Osteoblast (primary cell): Measurements from ENCODE around the gene ESR1. TPM values are rescaled to one million over a fixed set of nuclear protein-coding genes. Genes with fewer than 3 reads are reported as not detected.
A peak's percentile ranks its signal among the peaks of the same experiment; 100 is the strongest.

ENCODE experiments used
- DNase-seq: peaks from one replicate; pipeline ENCODE4 v3.0.0; 2011; ENCODE audit warnings: low spot score, mixed read lengths; ENCODE audit not compliant: insufficient read length; ENCODE audit errors: missing footprints
- H2AFZ ChIP-seq: 2 replicates; pipeline ENCODE4 v1.6.0; 2011; ENCODE audit warnings: mild to moderate bottlenecking, low read length
- H3K27ac ChIP-seq: 2 replicates; pipeline ENCODE4 v1.5.1; 2011; ENCODE audit warnings: mild to moderate bottlenecking, low read depth, low read length, moderate library complexity
- H3K27me3 ChIP-seq: 2 replicates; pipeline ENCODE4 v1.6.0; 2012; ENCODE audit warnings: mild to moderate bottlenecking, control low read depth, inconsistent platforms, low read length, moderate library complexity; ENCODE audit not compliant: insufficient read depth
- H3K36me3 ChIP-seq: 2 replicates; pipeline ENCODE4 v1.5.1; 2011; ENCODE audit warnings: mild to moderate bottlenecking, low read length, control low read depth, moderate library complexity; ENCODE audit not compliant: insufficient read depth
- H3K4me1 ChIP-seq: 2 replicates; pipeline ENCODE4 v1.5.1; 2011; ENCODE audit warnings: mild to moderate bottlenecking, low read length, control low read depth, moderate library complexity; ENCODE audit not compliant: insufficient read depth
- H3K4me2 ChIP-seq: 2 replicates; pipeline ENCODE4 v1.6.0; 2011; ENCODE audit warnings: mild to moderate bottlenecking, low read length; ENCODE audit not compliant: insufficient read depth
- H3K4me3 ChIP-seq: fragments of 200-600 bp; sonication (generic); 3 replicates; pipeline ENCODE4 v1.5.1; 2012; ENCODE audit warnings: mild to moderate bottlenecking, low read length, inconsistent platforms; ENCODE audit not compliant: insufficient read depth
- H3K79me2 ChIP-seq: 2 replicates; pipeline ENCODE4 v1.6.0; 2012; ENCODE audit warnings: mild to moderate bottlenecking, low read length, control low read depth, inconsistent platforms; ENCODE audit not compliant: insufficient read depth
- H3K9me3 ChIP-seq: 2 replicates; pipeline ENCODE4 v1.5.1; 2011; ENCODE audit warnings: low read depth, low read length, control low read depth
- H4K20me1 ChIP-seq: 2 replicates; pipeline ENCODE4 v1.6.0; 2012; ENCODE audit warnings: mild to moderate bottlenecking, low read length, control low read depth; ENCODE audit not compliant: insufficient read depth
- total RNA-seq: library from RNA; depleted of rRNA; stranded (reverse); fragments of >200 nt; gene quantifications from 2 replicates; pipeline ENCODE4 v1.2.3, GENCODE V29; 2012
- TF ChIP-seq, protein P1 (sequence below): IDR thresholded peaks from 2 replicates; pipeline ENCODE4 v1.5.1; 2011; ENCODE audit warnings: mild to moderate bottlenecking, low read depth, low read length, moderate library complexity; ENCODE audit errors: extremely low read depth

The ESR1 gene
- total RNA-seq, 1 donor, result 3.3 TPM

DNA sequence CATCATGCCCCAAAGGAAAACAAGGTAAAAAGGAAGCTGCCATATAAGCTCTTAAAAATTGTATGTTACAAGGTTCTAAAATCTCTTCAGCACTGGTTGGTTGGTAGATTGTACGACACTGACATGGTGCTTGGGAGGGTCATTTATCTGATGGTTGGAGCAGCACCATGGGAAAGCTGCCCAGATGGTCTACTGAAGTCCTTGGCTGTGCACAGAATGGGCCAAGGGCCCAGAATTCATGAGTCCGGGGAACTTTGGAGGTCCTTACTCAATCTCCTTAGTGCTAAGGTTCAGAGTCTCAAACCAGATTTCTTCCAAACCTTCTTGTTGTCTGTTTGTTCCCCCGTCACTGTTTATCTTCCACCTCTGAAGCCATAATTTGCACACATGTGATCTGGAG lies 314.4 kb downstream of the ESR1 start:
- H2AFZ ChIP-seq, result no peak overlapping the region
- no peak overlapping the region for H3K4me3 ChIP-seq
- H4K20me1 ChIP-seq, result no peaks in the 10 kb centered on the region
- H3K79me2 ChIP-seq, result no peaks in the 10 kb centered on the region
- H3K9me3 ChIP-seq, result no peaks in the 10 kb centered on the region
- no peak overlapping the region for H3K27ac ChIP-seq
- no peak for DNase-seq
- no peak overlapping the region for H3K4me2 ChIP-seq
- peaks cover 29% of the 10 kb centered on the region for H3K36me3 ChIP-seq
- H3K4me1 ChIP-seq, result peaks cover 3% of the 10 kb centered on the region
- H3K27me3 ChIP-seq, result no peaks in the 10 kb centered on the region
- TF ChIP-seq, protein P1, sequence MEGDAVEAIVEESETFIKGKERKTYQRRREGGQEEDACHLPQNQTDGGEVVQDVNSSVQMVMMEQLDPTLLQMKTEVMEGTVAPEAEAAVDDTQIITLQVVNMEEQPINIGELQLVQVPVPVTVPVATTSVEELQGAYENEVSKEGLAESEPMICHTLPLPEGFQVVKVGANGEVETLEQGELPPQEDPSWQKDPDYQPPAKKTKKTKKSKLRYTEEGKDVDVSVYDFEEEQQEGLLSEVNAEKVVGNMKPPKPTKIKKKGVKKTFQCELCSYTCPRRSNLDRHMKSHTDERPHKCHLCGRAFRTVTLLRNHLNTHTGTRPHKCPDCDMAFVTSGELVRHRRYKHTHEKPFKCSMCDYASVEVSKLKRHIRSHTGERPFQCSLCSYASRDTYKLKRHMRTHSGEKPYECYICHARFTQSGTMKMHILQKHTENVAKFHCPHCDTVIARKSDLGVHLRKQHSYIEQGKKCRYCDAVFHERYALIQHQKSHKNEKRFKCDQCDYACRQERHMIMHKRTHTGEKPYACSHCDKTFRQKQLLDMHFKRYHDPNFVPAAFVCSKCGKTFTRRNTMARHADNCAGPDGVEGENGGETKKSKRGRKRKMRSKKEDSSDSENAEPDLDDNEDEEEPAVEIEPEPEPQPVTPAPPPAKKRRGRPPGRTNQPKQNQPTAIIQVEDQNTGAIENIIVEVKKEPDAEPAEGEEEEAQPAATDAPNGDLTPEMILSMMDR, result no peak

DNA sequence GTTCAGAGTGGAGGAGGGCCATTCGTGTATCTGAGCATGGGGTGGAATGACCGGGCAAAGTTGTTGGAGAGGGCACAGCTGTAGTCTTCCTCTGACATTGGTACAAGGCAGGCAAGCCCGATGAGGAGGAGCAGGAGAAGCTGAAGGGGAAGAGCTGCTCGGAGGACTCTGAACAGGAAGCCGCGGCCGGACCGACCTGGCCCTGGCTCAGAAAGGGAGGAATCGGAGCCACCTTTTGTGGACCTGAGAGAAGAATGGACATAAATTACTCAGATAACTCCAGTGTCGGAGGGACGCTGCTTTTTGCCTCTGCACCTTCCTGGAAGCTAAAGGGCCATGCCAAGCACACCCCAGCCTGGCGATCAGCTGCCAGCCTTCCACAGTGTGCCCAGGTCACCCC lies 315.0 kb downstream of the ESR1 start:
- H3K9me3 ChIP-seq, result no peaks in the 10 kb centered on the region
- TF ChIP-seq, protein P1, result no peak
- H3K27ac ChIP-seq, result no peak overlapping the region
- H3K4me3 ChIP-seq, result no peak overlapping the region
- H4K20me1 ChIP-seq, result no peaks in the 10 kb centered on the region
- H3K79me2 ChIP-seq, result no peaks in the 10 kb centered on the region
- no peak overlapping the region for H3K4me2 ChIP-seq
- no peak overlapping the region for H2AFZ ChIP-seq
- no peaks in the 10 kb centered on the region for H3K27me3 ChIP-seq
- no peak for DNase-seq
- peaks cover 29% of the 10 kb centered on the region for H3K36me3 ChIP-seq
- peaks cover 3% of the 10 kb centered on the region for H3K4me1 ChIP-seq

DNA sequence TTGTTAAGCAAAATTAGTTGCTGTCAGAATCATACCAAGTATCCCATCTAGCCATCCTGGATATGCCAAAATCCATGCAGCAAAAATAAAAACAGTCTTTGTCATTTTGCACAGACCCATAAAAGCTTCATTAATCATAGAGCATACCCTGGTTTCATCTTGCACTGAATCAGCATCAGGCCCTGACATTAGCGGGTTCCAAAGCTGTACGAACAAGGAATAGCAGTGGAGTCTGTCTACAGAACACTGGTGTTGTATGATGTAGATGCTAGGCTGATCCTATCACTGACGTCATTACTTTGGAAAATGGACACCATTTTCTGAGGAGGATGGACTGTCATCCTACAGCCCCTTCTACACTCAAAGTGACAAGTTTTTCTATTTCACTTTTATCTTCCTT lies 315.6 kb downstream of the ESR1 start:
- no peaks in the 10 kb centered on the region for H3K79me2 ChIP-seq
- H2AFZ ChIP-seq, result no peak overlapping the region
- peaks cover 3% of the 10 kb centered on the region for H3K4me1 ChIP-seq
- no peak for DNase-seq
- TF ChIP-seq, protein P1, result no peak
- H3K4me2 ChIP-seq, result no peak overlapping the region
- no peaks in the 10 kb centered on the region for H4K20me1 ChIP-seq
- peaks cover 29% of the 10 kb centered on the region for H3K36me3 ChIP-seq
- no peak overlapping the region for H3K4me3 ChIP-seq
- no peak overlapping the region for H3K27ac ChIP-seq
- no peaks in the 10 kb centered on the region for H3K27me3 ChIP-seq
- H3K9me3 ChIP-seq, result no peaks in the 10 kb centered on the region

DNA sequence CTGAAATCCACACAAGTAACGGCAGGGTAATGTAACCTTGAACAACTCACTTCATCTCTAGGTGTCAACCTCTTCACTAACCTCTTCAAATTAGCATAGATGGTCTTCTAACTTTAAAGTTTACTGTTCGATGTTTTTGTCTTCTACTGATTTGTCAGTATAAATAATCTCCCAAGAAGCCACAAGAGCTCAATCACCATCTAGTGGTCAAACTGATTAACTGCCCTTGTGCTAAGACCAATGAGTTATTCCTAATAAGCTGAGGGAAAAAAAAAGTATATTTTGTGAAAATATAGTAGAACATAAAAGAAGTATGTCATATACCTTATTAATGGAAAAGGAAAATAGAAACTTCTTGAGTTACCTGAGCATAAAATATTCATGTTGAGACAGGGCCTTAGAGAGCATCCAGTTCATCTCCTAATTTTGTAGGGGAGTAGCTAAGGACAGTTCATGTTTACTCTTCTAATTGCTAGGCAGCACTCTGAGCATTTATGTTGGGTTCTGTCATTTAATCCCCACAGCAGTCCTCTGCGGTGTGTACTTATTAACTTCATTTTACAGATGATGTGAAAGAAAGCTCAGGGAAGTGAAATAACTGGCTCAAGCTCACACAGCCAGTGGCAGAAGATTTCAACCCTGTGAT lies 317.1 kb downstream of the ESR1 start:
- Histone ChIP-seq H2AFZ (no peak overlapping the region), H3K27ac (no peak overlapping the region), H3K4me1 (peaks cover 4% of the 10 kb centered on the region), H3K36me3 (peaks cover 38% of the 10 kb centered on the region), H3K4me2 (no peak overlapping the region), H4K20me1 (no peaks in the 10 kb centered on the region), H3K9me3 (no peaks in the 10 kb centered on the region), H3K27me3 (no peaks in the 10 kb centered on the region), H3K4me3 (no peak overlapping the region), H3K79me2 (no peaks in the 10 kb centered on the region)
- DNase-seq, result peak; percentile 85
- TF ChIP-seq, protein P1, result peak; percentile 82
